HL-60 (cell line): ENCODE measurements around the gene SETD3.

ENCODE experiments used
- DNase-seq, 2 experiments: peaks; one replicate each; pipeline ENCODE4 v3.0.0-alpha.2; 2010 to 2020; ENCODE audit warnings: low read depth in 1 of 2, low spot score in 1 of 2
- H3K27ac ChIP-seq: fragments of 250-450 bp; sonication (Bioruptor Pico); replicated peaks from 2 replicates; pipeline ENCODE4 v1.5.1; 2020; ENCODE audit warnings: mild to moderate bottlenecking, moderate library complexity
- H3K27me3 ChIP-seq: fragments of 250-450 bp; sonication (Bioruptor Pico); 2 replicates; pipeline ENCODE4 v1.5.1; 2021; ENCODE audit warnings: mild to moderate bottlenecking, moderate library complexity; ENCODE audit not compliant: insufficient read depth, poor library complexity, severe bottlenecking
- H3K4me3 ChIP-seq: replicated peaks from 2 replicates; pipeline ENCODE4 v1.5.1; 2011; ENCODE audit warnings: mild to moderate bottlenecking, control low read depth, low read length; ENCODE audit not compliant: insufficient read depth
- CTCF ChIP-seq: IDR thresholded peaks from one replicate; pipeline ENCODE4 v1.5.1; 2011; ENCODE audit warnings: low read length, control low read depth, inconsistent platforms; ENCODE audit not compliant: insufficient read depth
- GABPA ChIP-seq: IDR thresholded peaks from 2 replicates; pipeline ENCODE4 v1.6.1; 2012; ENCODE audit warnings: low read depth
- POLR2AphosphoS5 ChIP-seq: IDR thresholded peaks from 2 replicates; pipeline ENCODE4 v1.6.1; 2012; ENCODE audit warnings: low read depth
- REST ChIP-seq: IDR thresholded peaks from 2 replicates; pipeline ENCODE4 v1.6.1; 2012; ENCODE audit warnings: low read depth; ENCODE audit not compliant: insufficient replicate concordance
- SPI1 ChIP-seq: IDR thresholded peaks from 2 replicates; pipeline ENCODE4 v1.6.1; 2012; ENCODE audit warnings: low read depth, mild to moderate bottlenecking, borderline replicate concordance

The SETD3 gene

GRCh38 chr14:99391671-99392070, 89.0 kb downstream of the SETD3 start:
- Histone ChIP-seq H3K27ac (no peak overlapping the region), H3K4me3 (no peak overlapping the region), H3K27me3 (peaks cover 2% of the 10 kb centered on the region)
- TF ChIP-seq GABPA (no peak), POLR2AphosphoS5 (no peak), SPI1 (no peak), CTCF (no peak), REST (no peak)
- DNase-seq = no peak

GRCh38 chr14:99389174-99389826, 91.4 kb downstream of the SETD3 start:
- DNase-seq = no peak

More at GRCh38 chr14:99389174-99389826, 91.4 kb downstream of the SETD3 start:
- H3K27ac ChIP-seq = no peak overlapping the region
- no peak for TF ChIP-seq POLR2AphosphoS5
- TF ChIP-seq CTCF = no peak
- no peak for TF ChIP-seq GABPA
- TF ChIP-seq SPI1 = no peak
- no peak for TF ChIP-seq REST
- peaks cover 2% of the 10 kb centered on the region for H3K27me3 ChIP-seq
- no peak overlapping the region for H3K4me3 ChIP-seq
